ENCODE results near the gene CPNE8.

DNA sequence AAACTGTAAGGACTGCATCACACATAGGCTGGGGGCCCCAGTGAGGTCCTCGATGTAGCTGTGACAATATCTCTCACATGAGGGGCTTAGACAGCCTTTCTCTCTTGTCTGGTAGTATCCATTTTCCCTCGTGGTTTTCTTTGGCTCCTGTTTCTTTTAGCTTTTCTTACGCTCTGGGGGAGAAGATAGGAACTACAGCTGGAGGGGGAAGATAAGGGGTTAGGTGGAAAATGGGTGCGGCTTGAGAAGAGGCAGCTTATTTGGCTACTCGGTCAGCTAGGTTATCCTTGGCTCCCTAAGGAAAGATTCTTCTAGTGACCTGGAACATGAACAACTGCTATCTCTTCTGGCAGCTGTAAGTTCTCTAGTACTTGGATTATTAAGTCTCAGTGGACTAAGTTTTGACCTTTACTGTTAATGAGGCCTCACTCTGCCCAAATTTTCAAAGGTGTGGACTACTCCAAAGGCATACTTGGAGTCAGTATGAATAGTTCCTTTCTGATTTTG lies 28.7 kb upstream of the CPNE8 start:
- TF ChIP-seq, protein P1, sequence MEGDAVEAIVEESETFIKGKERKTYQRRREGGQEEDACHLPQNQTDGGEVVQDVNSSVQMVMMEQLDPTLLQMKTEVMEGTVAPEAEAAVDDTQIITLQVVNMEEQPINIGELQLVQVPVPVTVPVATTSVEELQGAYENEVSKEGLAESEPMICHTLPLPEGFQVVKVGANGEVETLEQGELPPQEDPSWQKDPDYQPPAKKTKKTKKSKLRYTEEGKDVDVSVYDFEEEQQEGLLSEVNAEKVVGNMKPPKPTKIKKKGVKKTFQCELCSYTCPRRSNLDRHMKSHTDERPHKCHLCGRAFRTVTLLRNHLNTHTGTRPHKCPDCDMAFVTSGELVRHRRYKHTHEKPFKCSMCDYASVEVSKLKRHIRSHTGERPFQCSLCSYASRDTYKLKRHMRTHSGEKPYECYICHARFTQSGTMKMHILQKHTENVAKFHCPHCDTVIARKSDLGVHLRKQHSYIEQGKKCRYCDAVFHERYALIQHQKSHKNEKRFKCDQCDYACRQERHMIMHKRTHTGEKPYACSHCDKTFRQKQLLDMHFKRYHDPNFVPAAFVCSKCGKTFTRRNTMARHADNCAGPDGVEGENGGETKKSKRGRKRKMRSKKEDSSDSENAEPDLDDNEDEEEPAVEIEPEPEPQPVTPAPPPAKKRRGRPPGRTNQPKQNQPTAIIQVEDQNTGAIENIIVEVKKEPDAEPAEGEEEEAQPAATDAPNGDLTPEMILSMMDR (IDR thresholded peaks at IDR 0.05), result no peak
- TF ChIP-seq POLR2AphosphoS5 (IDR thresholded peaks at IDR 0.05), result no peak

Data from prostate gland (tissue), 2 donors.